GM12878 (cell line): Measurements from ENCODE around the gene ITGA7. TPM values are rescaled to one million over a fixed set of nuclear protein-coding genes. Genes with fewer than 3 reads are reported as not detected.

Experiments used
- TCF3 ChIP-seq: IDR thresholded peaks from 2 replicates; pipeline ENCODE4 v1.6.1; 2012; ENCODE audit warnings: low read depth, mild to moderate bottlenecking, low read length, borderline replicate concordance; ENCODE audit not compliant: insufficient read depth
- polyA plus RNA-seq, 11 experiments: library from polyadenylated mRNA; depleted of rRNA in 4 of 11; unstranded in 6 of 11; stranded (reverse) in 5 of 11; fragments of >200 nt; fragmentation: Nextera tagmentation in 4 of 11; fragmentation: Illumina TruSeq in 1 of 11; extraction: Ambion mirVana in 4 of 11; extraction: Trizol in 1 of 11; gene quantifications; 1 replicate in 1 of 11; 2 replicates in 10 of 11; pipeline versions ENCODE4 v1.2.1 to v1.2.3, GENCODE V29; 2011 to 2016; ENCODE audit warnings: inconsistent platforms in 2 of 11, missing spikeins in 2 of 11, low read depth in 1 of 11
- total RNA-seq, 4 experiments: library from RNA; depleted of rRNA in 3 of 4; stranded (reverse); fragments of >200 nt in 3 of 4; fragmentation: Illumina TruSeq in 1 of 4; extraction: Trizol in 1 of 4; gene quantifications; 2 replicates each; pipeline versions ENCODE4 v1.2.1 to v1.2.3, GENCODE V29; 2013 to 2021
- TF ChIP-seq, protein P1 (sequence below): IDR thresholded peaks from 2 replicates; pipeline ENCODE4 v1.6.1; 2012; ENCODE audit warnings: mild to moderate bottlenecking, low read depth, low read length
- TF ChIP-seq, protein P2 (sequence below): IDR thresholded peaks from 2 replicates; pipeline ENCODE4 v1.6.1; 2012; ENCODE audit warnings: improper control_type of control experiment, low read depth, low read length; ENCODE audit not compliant: insufficient replicate concordance

The ITGA7 gene
- total and polyA plus RNA-seq, 10 of the 15 experiments (the other 5 are each of a cell fraction or from before 2014, with no cell fraction given): 0.18 to 5.1 (median 1.5) TPM

DNA sequence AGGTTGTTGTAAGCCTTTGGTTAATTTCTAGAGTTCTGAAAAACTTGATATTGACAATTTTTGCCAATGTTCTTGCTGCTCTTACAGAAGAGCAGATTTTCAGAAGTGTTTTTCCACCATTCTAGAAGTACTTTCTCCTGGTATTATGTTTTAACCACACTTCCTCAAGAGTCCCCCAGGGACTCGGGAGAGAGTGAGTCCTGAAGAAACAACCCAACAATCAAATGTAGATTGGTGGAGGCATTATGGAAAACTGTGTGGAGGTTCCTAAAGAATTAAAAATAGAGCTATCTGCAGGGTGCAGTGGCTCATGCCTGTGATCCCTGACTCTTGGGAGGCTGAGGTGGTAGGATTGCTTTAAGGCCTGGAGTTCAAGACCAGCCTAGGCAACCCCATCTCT is 44.3 kb downstream of the ITGA7 start (continued):
- TF ChIP-seq, protein P1, sequence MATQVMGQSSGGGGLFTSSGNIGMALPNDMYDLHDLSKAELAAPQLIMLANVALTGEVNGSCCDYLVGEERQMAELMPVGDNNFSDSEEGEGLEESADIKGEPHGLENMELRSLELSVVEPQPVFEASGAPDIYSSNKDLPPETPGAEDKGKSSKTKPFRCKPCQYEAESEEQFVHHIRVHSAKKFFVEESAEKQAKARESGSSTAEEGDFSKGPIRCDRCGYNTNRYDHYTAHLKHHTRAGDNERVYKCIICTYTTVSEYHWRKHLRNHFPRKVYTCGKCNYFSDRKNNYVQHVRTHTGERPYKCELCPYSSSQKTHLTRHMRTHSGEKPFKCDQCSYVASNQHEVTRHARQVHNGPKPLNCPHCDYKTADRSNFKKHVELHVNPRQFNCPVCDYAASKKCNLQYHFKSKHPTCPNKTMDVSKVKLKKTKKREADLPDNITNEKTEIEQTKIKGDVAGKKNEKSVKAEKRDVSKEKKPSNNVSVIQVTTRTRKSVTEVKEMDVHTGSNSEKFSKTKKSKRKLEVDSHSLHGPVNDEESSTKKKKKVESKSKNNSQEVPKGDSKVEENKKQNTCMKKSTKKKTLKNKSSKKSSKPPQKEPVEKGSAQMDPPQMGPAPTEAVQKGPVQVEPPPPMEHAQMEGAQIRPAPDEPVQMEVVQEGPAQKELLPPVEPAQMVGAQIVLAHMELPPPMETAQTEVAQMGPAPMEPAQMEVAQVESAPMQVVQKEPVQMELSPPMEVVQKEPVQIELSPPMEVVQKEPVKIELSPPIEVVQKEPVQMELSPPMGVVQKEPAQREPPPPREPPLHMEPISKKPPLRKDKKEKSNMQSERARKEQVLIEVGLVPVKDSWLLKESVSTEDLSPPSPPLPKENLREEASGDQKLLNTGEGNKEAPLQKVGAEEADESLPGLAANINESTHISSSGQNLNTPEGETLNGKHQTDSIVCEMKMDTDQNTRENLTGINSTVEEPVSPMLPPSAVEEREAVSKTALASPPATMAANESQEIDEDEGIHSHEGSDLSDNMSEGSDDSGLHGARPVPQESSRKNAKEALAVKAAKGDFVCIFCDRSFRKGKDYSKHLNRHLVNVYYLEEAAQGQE: no peak
- TF ChIP-seq, protein P2, sequence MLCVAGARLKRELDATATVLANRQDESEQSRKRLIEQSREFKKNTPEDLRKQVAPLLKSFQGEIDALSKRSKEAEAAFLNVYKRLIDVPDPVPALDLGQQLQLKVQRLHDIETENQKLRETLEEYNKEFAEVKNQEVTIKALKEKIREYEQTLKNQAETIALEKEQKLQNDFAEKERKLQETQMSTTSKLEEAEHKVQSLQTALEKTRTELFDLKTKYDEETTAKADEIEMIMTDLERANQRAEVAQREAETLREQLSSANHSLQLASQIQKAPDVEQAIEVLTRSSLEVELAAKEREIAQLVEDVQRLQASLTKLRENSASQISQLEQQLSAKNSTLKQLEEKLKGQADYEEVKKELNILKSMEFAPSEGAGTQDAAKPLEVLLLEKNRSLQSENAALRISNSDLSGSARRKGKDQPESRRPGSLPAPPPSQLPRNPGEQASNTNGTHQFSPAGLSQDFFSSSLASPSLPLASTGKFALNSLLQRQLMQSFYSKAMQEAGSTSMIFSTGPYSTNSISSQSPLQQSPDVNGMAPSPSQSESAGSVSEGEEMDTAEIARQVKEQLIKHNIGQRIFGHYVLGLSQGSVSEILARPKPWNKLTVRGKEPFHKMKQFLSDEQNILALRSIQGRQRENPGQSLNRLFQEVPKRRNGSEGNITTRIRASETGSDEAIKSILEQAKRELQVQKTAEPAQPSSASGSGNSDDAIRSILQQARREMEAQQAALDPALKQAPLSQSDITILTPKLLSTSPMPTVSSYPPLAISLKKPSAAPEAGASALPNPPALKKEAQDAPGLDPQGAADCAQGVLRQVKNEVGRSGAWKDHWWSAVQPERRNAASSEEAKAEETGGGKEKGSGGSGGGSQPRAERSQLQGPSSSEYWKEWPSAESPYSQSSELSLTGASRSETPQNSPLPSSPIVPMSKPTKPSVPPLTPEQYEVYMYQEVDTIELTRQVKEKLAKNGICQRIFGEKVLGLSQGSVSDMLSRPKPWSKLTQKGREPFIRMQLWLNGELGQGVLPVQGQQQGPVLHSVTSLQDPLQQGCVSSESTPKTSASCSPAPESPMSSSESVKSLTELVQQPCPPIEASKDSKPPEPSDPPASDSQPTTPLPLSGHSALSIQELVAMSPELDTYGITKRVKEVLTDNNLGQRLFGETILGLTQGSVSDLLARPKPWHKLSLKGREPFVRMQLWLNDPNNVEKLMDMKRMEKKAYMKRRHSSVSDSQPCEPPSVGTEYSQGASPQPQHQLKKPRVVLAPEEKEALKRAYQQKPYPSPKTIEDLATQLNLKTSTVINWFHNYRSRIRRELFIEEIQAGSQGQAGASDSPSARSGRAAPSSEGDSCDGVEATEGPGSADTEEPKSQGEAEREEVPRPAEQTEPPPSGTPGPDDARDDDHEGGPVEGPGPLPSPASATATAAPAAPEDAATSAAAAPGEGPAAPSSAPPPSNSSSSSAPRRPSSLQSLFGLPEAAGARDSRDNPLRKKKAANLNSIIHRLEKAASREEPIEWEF: no peak
- no peak for TF ChIP-seq TCF3
